Liver (tissue), 9 donors: ENCODE measurements around the gene C14orf93. TPM values are rescaled to one million over a fixed set of nuclear protein-coding genes. Genes with fewer than 3 reads are reported as not detected.

Source experiments
- DNase-seq: peaks from one replicate; pipeline ENCODE4 v3.0.0-alpha.2; 2017; ENCODE audit warnings: low spot score
- H3K27ac ChIP-seq, 2 donors: one replicate each; pipeline ENCODE4 v1.7.0; 2013; ENCODE audit warnings: inconsistent platforms in 2 of 2, low read length in 2 of 2, control low read depth in 1 of 2, low read depth in 1 of 2, mild to moderate bottlenecking in 1 of 2
- H3K27me3 ChIP-seq, 4 donors: one replicate each; pipeline versions ENCODE4 v1.6.1 to v1.7.0; 2013; ENCODE audit warnings: low read length in 3 of 4, inconsistent platforms in 1 of 4, mild to moderate bottlenecking in 1 of 4, moderate library complexity in 1 of 4; ENCODE audit not compliant: control insufficient read depth in 4 of 4, insufficient read depth in 4 of 4
- H3K36me3 ChIP-seq, 4 donors: one replicate each; pipeline versions ENCODE4 v1.6.1 to v1.7.0; 2013; ENCODE audit warnings: low read length in 3 of 4, mild to moderate bottlenecking in 3 of 4, low read depth in 1 of 4, moderate library complexity in 1 of 4; ENCODE audit not compliant: control insufficient read depth in 4 of 4, insufficient read depth in 3 of 4
- H3K4me1 ChIP-seq, 4 donors: one replicate each; pipeline versions ENCODE4 v1.6.1 to v1.7.0; 2013; ENCODE audit warnings: low read length in 3 of 4, mild to moderate bottlenecking in 3 of 4, moderate library complexity in 1 of 4; ENCODE audit not compliant: control insufficient read depth in 4 of 4, insufficient read depth in 4 of 4
- H3K4me3 ChIP-seq, 3 donors: one replicate each; pipeline versions ENCODE4 v1.6.1 to v1.7.0; 2013; ENCODE audit warnings: low read length in 3 of 3, control low read depth in 1 of 3, low read depth in 1 of 3, mild to moderate bottlenecking in 1 of 3
- H3K9ac ChIP-seq, 2 donors: one replicate each; pipeline ENCODE4 v1.7.0; 2013; ENCODE audit warnings: low read length in 2 of 2, mild to moderate bottlenecking in 2 of 2, moderate library complexity in 2 of 2, control low read depth in 1 of 2, low read depth in 1 of 2
- H3K9me3 ChIP-seq, 4 donors: one replicate each; pipeline versions ENCODE4 v1.6.1 to v1.7.0; 2013; ENCODE audit warnings: low read length in 3 of 4; ENCODE audit not compliant: control insufficient read depth in 4 of 4
- EGR1 ChIP-seq, 2 donors: IDR thresholded peaks; 2 replicates each; pipeline ENCODE4 v1.6.1; 2016 to 2018; ENCODE audit warnings: antibody characterized with exemption in 2 of 2, low read depth in 2 of 2
- FOXA1 ChIP-seq: IDR thresholded peaks from 2 replicates; pipeline ENCODE4 v1.6.1; 2016; ENCODE audit warnings: antibody characterized with exemption
- FOXA2 ChIP-seq: IDR thresholded peaks from 2 replicates; pipeline ENCODE4 v1.6.1; 2016; ENCODE audit warnings: antibody characterized with exemption
- GABPA ChIP-seq, 2 donors: IDR thresholded peaks in 1 of 2; conservative IDR thresholded peaks in 1 of 2; 2 replicates each; pipeline ENCODE4 v1.6.1; 2016; ENCODE audit warnings: antibody characterized with exemption in 2 of 2, mild to moderate bottlenecking in 1 of 2, moderate library complexity in 1 of 2
- HNF4A ChIP-seq, 2 donors: conservative IDR thresholded peaks; 2 replicates each; pipeline ENCODE4 v1.6.1; 2016; ENCODE audit warnings: antibody characterized with exemption in 2 of 2, mild to moderate bottlenecking in 2 of 2
- HNF4G ChIP-seq: IDR thresholded peaks from 2 replicates; pipeline ENCODE4 v1.6.1; 2016; ENCODE audit warnings: antibody characterized with exemption
- JUND ChIP-seq, 2 donors: IDR thresholded peaks; 2 replicates each; pipeline ENCODE4 v1.6.1; 2016; ENCODE audit warnings: antibody characterized with exemption in 2 of 2
- NR2F2 ChIP-seq: IDR thresholded peaks from 2 replicates; pipeline ENCODE4 v1.6.1; 2016; ENCODE audit warnings: antibody characterized with exemption
- RAD21 ChIP-seq, 2 donors: IDR thresholded peaks; 2 replicates each; pipeline ENCODE4 v1.6.1; 2016; ENCODE audit warnings: antibody characterized with exemption in 2 of 2, mild to moderate bottlenecking in 2 of 2
- RXRA ChIP-seq, 2 donors: IDR thresholded peaks; 2 replicates each; pipeline ENCODE4 v1.6.1; 2017 to 2018; ENCODE audit warnings: antibody characterized with exemption in 2 of 2, mild to moderate bottlenecking in 1 of 2
- SP1 ChIP-seq: IDR thresholded peaks from 2 replicates; pipeline ENCODE4 v1.6.1; 2018; ENCODE audit warnings: antibody characterized with exemption, mild to moderate bottlenecking
- TAF1 ChIP-seq: conservative IDR thresholded peaks from 2 replicates; pipeline ENCODE4 v1.6.1; 2016; ENCODE audit warnings: antibody characterized with exemption, mild to moderate bottlenecking
- YY1 ChIP-seq: IDR thresholded peaks from 2 replicates; pipeline ENCODE4 v1.6.1; 2016; ENCODE audit warnings: antibody characterized with exemption, mild to moderate bottlenecking
- WGBS: extraction: QIAGEN DNeasy Blood & Tissue Kit; methylation state at CpG from one replicate; pipeline ENCODE4 v1.1.7; 2013; 5-methylcytosine and 5-hydroxymethylcytosine counted together
- polyA plus RNA-seq, 2 donors: library from polyadenylated mRNA; stranded (reverse) in 1 of 2; unstranded in 1 of 2; fragments of 200-250 nt in 1 of 2; fragments of >200 nt in 1 of 2; fragmentation: Nextera tagmentation in 1 of 2; extraction: Ambion mirVana in 1 of 2; gene quantifications; one replicate each; pipeline versions ENCODE4 v1.2.1 to v1.2.3, GENCODE V29; 2013 to 2015
- total RNA-seq, 2 donors: library from RNA; depleted of rRNA; stranded (reverse); fragments of >200 nt; gene quantifications; one replicate each; pipeline ENCODE4 v1.2.3, GENCODE V29; 2014
- TF ChIP-seq, protein P1 (sequence below): IDR thresholded peaks from 2 replicates; pipeline ENCODE4 v1.6.1; 2016; ENCODE audit warnings: antibody characterized with exemption
- TF ChIP-seq, protein P2 (sequence below): fragments of 150-350 bp; IDR thresholded peaks from 2 replicates; pipeline ENCODE4 v1.5.1; 2017; ENCODE audit warnings: improper control_type of control experiment, low read depth, low read length; ENCODE audit not compliant: missing input control
- TF ChIP-seq, protein P3 (sequence below): IDR thresholded peaks from 2 replicates; pipeline ENCODE4 v1.6.1; 2016; ENCODE audit warnings: antibody characterized with exemption, mild to moderate bottlenecking
- TF ChIP-seq, protein P4 (sequence below): IDR thresholded peaks from 2 replicates; pipeline ENCODE4 v1.6.1; 2016; ENCODE audit warnings: antibody characterized with exemption
- TF ChIP-seq, protein P5 (sequence below): IDR thresholded peaks from 2 replicates; pipeline ENCODE4 v1.6.1; 2016; ENCODE audit warnings: antibody characterized with exemption
- donor health status: healthy.
- donor health status: healthy.
- donor health status: healthy.
- donor health status: healthy.
- donor health status: healthy.

Gene C14orf93
- total and polyA plus RNA-seq, 4 donors = 2.1 to 7.1 (median 3.4) TPM

DNA sequence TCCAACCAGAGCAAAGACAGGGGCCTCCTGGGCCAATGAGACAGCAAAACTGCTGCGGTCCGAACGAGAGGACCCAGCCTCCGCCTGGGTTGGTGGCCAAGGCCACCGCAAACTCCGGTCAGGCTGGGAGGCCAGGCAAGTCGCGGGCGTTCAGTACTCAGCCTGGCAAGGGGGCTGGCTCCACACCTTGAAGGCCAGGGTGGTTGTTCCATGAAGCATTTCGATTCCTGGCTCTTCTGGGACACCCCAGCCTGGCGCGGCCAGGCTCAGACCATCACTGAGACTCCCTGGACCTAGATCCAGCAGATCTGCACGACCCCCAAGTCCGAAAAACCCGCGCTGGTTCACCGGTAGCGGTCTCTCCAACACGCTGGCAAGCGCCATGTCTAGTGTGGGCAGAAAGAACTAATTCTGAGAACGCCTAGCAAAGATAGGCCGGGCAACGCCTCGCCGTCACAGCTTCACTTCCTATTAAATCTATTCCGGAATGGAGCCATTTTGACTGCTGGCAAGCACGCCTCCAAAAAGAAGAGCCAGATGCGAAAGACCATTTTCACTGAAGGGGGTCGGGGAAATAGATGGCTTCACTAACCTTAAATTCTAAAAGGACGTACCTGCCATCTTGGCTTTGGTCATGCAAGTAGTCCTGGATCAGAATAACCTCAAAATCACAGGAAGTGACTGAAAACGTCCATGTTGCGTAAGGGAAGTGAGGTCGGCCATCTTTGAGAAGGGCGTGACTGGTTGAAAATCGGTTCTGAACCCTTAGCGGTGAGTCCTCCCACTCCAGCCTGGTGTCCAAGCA lies 24.8 kb upstream of the C14orf93 start, which contains the start of gene PSMB5:
TSS of gene PSMB5 (minus strand) at position 403 of the 805 bp plus-strand sequence. CDS start at position 384, 19 bp downstream.
- Histone ChIP-seq H3K9ac (peak within 1 kb of the TSS; percentile 81 to 94), H3K27me3 (no peaks in the 10 kb centered on the region), H3K4me3 (peak within 1 kb of the TSS; percentile 78 to 91 (median 83)), H3K9me3 (no peaks in the 10 kb centered on the region), H3K36me3 (peaks cover 6 to 16% (median 13%) of the 10 kb centered on the region in 4 donors), H3K27ac (peak within 1 kb of the TSS; percentile 91 to 95), H3K4me1 (peaks cover 5 to 12% (median 8%) of the 10 kb centered on the region in 4 donors)
- WGBS = under 1% methylated on average over 36 of the region's 36 CpGs
- DNase-seq = peak; percentile 89
- peak in 1 of 2 donors; percentile 13 for TF ChIP-seq RAD21 (IDR thresholded peaks at IDR 0.05)
- TF ChIP-seq EGR1 (IDR thresholded peaks at IDR 0.05; ENCODE audit: low read depth in 2 of 2) = peak in 1 of 2 donors; percentile 30
- TF ChIP-seq RXRA (IDR thresholded peaks at IDR 0.05) = peak; percentile 40 to 50
- TF ChIP-seq FOXA2 = no peak
- TF ChIP-seq FOXA1 = no peak
- TF ChIP-seq, protein P1, sequence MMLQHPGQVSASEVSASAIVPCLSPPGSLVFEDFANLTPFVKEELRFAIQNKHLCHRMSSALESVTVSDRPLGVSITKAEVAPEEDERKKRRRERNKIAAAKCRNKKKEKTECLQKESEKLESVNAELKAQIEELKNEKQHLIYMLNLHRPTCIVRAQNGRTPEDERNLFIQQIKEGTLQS = peak; percentile 71
- TF ChIP-seq YY1 = peak; percentile 100
- TF ChIP-seq, protein P2, sequence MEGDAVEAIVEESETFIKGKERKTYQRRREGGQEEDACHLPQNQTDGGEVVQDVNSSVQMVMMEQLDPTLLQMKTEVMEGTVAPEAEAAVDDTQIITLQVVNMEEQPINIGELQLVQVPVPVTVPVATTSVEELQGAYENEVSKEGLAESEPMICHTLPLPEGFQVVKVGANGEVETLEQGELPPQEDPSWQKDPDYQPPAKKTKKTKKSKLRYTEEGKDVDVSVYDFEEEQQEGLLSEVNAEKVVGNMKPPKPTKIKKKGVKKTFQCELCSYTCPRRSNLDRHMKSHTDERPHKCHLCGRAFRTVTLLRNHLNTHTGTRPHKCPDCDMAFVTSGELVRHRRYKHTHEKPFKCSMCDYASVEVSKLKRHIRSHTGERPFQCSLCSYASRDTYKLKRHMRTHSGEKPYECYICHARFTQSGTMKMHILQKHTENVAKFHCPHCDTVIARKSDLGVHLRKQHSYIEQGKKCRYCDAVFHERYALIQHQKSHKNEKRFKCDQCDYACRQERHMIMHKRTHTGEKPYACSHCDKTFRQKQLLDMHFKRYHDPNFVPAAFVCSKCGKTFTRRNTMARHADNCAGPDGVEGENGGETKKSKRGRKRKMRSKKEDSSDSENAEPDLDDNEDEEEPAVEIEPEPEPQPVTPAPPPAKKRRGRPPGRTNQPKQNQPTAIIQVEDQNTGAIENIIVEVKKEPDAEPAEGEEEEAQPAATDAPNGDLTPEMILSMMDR = no peak
- TF ChIP-seq HNF4A (conservative IDR thresholded peaks at IDR 0.05) = peak in 1 of 2 donors; percentile 40
- TF ChIP-seq, protein P3, sequence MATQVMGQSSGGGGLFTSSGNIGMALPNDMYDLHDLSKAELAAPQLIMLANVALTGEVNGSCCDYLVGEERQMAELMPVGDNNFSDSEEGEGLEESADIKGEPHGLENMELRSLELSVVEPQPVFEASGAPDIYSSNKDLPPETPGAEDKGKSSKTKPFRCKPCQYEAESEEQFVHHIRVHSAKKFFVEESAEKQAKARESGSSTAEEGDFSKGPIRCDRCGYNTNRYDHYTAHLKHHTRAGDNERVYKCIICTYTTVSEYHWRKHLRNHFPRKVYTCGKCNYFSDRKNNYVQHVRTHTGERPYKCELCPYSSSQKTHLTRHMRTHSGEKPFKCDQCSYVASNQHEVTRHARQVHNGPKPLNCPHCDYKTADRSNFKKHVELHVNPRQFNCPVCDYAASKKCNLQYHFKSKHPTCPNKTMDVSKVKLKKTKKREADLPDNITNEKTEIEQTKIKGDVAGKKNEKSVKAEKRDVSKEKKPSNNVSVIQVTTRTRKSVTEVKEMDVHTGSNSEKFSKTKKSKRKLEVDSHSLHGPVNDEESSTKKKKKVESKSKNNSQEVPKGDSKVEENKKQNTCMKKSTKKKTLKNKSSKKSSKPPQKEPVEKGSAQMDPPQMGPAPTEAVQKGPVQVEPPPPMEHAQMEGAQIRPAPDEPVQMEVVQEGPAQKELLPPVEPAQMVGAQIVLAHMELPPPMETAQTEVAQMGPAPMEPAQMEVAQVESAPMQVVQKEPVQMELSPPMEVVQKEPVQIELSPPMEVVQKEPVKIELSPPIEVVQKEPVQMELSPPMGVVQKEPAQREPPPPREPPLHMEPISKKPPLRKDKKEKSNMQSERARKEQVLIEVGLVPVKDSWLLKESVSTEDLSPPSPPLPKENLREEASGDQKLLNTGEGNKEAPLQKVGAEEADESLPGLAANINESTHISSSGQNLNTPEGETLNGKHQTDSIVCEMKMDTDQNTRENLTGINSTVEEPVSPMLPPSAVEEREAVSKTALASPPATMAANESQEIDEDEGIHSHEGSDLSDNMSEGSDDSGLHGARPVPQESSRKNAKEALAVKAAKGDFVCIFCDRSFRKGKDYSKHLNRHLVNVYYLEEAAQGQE = peak; percentile 78
- no peak for TF ChIP-seq HNF4G
- TF ChIP-seq JUND (IDR thresholded peaks at IDR 0.05) = peak in 1 of 2 donors; percentile 38
- TF ChIP-seq SP1 = peak; percentile 48
- peak; percentile 57 for TF ChIP-seq NR2F2
- TF ChIP-seq, protein P4, sequence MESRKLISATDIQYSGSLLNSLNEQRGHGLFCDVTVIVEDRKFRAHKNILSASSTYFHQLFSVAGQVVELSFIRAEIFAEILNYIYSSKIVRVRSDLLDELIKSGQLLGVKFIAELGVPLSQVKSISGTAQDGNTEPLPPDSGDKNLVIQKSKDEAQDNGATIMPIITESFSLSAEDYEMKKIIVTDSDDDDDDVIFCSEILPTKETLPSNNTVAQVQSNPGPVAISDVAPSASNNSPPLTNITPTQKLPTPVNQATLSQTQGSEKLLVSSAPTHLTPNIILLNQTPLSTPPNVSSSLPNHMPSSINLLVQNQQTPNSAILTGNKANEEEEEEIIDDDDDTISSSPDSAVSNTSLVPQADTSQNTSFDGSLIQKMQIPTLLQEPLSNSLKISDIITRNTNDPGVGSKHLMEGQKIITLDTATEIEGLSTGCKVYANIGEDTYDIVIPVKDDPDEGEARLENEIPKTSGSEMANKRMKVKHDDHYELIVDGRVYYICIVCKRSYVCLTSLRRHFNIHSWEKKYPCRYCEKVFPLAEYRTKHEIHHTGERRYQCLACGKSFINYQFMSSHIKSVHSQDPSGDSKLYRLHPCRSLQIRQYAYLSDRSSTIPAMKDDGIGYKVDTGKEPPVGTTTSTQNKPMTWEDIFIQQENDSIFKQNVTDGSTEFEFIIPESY = peak; percentile 82
- TF ChIP-seq TAF1 = peak; percentile 67
- TF ChIP-seq GABPA (IDR thresholded peaks at IDR 0.05 in 1 of 2, conservative IDR thresholded peaks at IDR 0.05 in 1 of 2) = peak; percentile 61 to 92
- TF ChIP-seq, protein P5, sequence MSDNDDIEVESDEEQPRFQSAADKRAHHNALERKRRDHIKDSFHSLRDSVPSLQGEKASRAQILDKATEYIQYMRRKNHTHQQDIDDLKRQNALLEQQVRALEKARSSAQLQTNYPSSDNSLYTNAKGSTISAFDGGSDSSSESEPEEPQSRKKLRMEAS = peak; percentile 79
